Pancreas (tissue), 10 donors: ENCODE results near the gene CDRT4. TPM values are rescaled to one million over a fixed set of nuclear protein-coding genes. Genes with fewer than 3 reads are reported as not detected.
"Not testable (repeated sequence)": the region's sequence is repeated elsewhere in the genome, so short reads cannot be mapped to it uniquely, and the experiment has no call there.

Source experiments
- ATAC-seq, 4 donors: fragments of 200-7000 bp; cut with Tn5 transposase; one replicate each; pipeline versions ENCODE4 v1.8.0 to v1.9.1; 2020; ENCODE audit warnings: mild to moderate bottlenecking in 4 of 4, moderate library complexity in 4 of 4
- DNase-seq, 6 donors: peaks; one replicate each; pipeline ENCODE4 v3.0.0-alpha.2; 2020
- FAIRE-seq: peaks from 2 replicates; lab custom pipeline; 2012; peaks lifted over from hg19 to GRCh38; lab: Jason Lieb, UNC
- H3K27ac ChIP-seq, 4 donors: fragments of 200-600 bp; sonication (generic); 1 replicate in 3 of 4; 2 replicates in 1 of 4; pipeline versions ENCODE4 v1.5.0 to v1.8.0; 2020
- H3K27me3 ChIP-seq, 4 donors: fragments of 200-600 bp; one replicate each; pipeline ENCODE4 v1.8.0; 2021
- H3K36me3 ChIP-seq, 3 donors: fragments of 200-600 bp; sonication (generic) in 1 of 3; one replicate each; pipeline versions ENCODE4 v1.5.0 to v1.8.0; 2020 to 2021
- H3K4me1 ChIP-seq, 3 donors: fragments of 200-600 bp; one replicate each; pipeline ENCODE4 v1.8.0; 2021
- H3K4me3 ChIP-seq, 4 donors: fragments of 200-600 bp; sonication (generic) in 2 of 4; one replicate each; pipeline versions ENCODE4 v1.5.0 to v1.8.0; 2020 to 2021
- H3K9me3 ChIP-seq, 4 donors: fragments of 200-600 bp; one replicate each; pipeline ENCODE4 v1.8.0; 2021
- CTCF ChIP-seq, 4 donors: fragments of 200-600 bp; sonication (generic) in 3 of 4; IDR thresholded peaks; one replicate each; pipeline versions ENCODE4 v1.5.0 to v1.8.0; 2021; ENCODE audit warnings: antibody characterized with exemption in 4 of 4
- WGBS, 2 donors: extraction: QIAGEN DNeasy Blood & Tissue Kit; methylation state at CpG; one replicate each; pipeline ENCODE4 v1.1.7; 2013; 5-methylcytosine and 5-hydroxymethylcytosine counted together
- intact Hi-C, 3 donors: fragments of 100-400 bp; cut with DNase I; formaldehyde crosslinking; loops; one replicate each; pipeline versions ENCODE4 v1.11.1 to v1.14.2; 2022
- polyA plus RNA-seq, 2 donors: library from polyadenylated mRNA; stranded (reverse); fragments of 200-250 nt; gene quantifications; one replicate each; pipeline ENCODE4 v1.2.3, GENCODE V29; 2013
- total RNA-seq, 6 donors: library from RNA; stranded (reverse); fragmentation: NEBNext Ultra II Directional in 4 of 6; extraction: Animal tissue kit (Norgen Biotek cat#: 25700) in 4 of 6; gene quantifications; one replicate each; pipeline versions ENCODE4 v1.2.1 to v1.2.4, GENCODE V29; 2021 to 2023
- donor health status: healthy with polysubstance abuse.
- donor health status: DM: no; HTN: no; CAD: no; lungs with moderate emphysema.
- donor health status: DM: no; HTN: no; CAD: no.
- donor health status: control.
- donor health status: control.
- donor health status: Bipolar disorder and iron deficiency.
- donor health status: DM: yes; HTN: yes; CAD: no.
- donor health status: DM: no; HTN: no; CAD: no.
- donor health status: DM: no; HTN: no; CAD: no.
- donor health status: DM: yes; HTN: yes; CAD: no.

CDRT4 gene
- total and polyA plus RNA-seq, 8 donors = 1.8 to 31.6 (median 6.9) TPM

GRCh38 chr17:15446036-15446435 is 21.4 kb downstream of the CDRT4 start:
- 84 to 85% methylated on average over 10 of the region's 10 CpGs for WGBS, 2 donors

GRCh38 chr17:15444805-15445204 is 22.6 kb downstream of the CDRT4 start:
- WGBS, 2 donors = 69 to 76% methylated on average over 4 of the region's 4 CpGs
- no peaks in the 10 kb centered on the region for H3K27me3 ChIP-seq
- H3K27ac ChIP-seq = no peak overlapping the region
- no peak overlapping the region for H3K4me3 ChIP-seq
- H3K36me3 ChIP-seq = no peaks in the 10 kb centered on the region
- H3K4me1 ChIP-seq = peaks cover 0 to 4% (median 0%) of the 10 kb centered on the region in 3 donors
- FAIRE-seq (no peak), ATAC-seq (no peak), DNase-seq (no peak)
- TF ChIP-seq CTCF (IDR thresholded peaks at IDR 0.05) = no peak
- H3K9me3 ChIP-seq = no peaks in the 10 kb centered on the region
- intact Hi-C loops = no loop called here

More at GRCh38 chr17:15446036-15446435, 21.4 kb downstream of the CDRT4 start:
- H3K4me3 ChIP-seq = no peak overlapping the region
- ATAC-seq (no peak), FAIRE-seq (no peak), DNase-seq (no peak)
- H3K4me1 ChIP-seq = peaks cover 0 to 4% (median 0%) of the 10 kb centered on the region in 3 donors
- H3K27me3 ChIP-seq = no peaks in the 10 kb centered on the region
- no peaks in the 10 kb centered on the region for H3K9me3 ChIP-seq
- H3K36me3 ChIP-seq = no peaks in the 10 kb centered on the region
- intact Hi-C loops = no loop called here
- TF ChIP-seq CTCF (IDR thresholded peaks at IDR 0.05) = no peak
- no peak overlapping the region for H3K27ac ChIP-seq

- H3K27me3 ChIP-seq = no peaks in the 10 kb centered on the region
- no peak overlapping the region for H3K4me3 ChIP-seq
- FAIRE-seq (no peak), DNase-seq (no peak), ATAC-seq (no peak)
- intact Hi-C loops = no loop called here
- H3K27ac ChIP-seq = no peak overlapping the region
- no peaks in the 10 kb centered on the region for H3K4me1 ChIP-seq
- WGBS, 2 donors = 97% methylated on average over 13 of the region's 13 CpGs
- no peaks in the 10 kb centered on the region for H3K9me3 ChIP-seq
- no peak for TF ChIP-seq CTCF (IDR thresholded peaks at IDR 0.05)
- H3K36me3 ChIP-seq = no peaks in the 10 kb centered on the region
Measured at GRCh38 chr17:15442311-15443180, 24.9 kb downstream of the CDRT4 start.

GRCh38 chr17:15441315-15441714 is 26.1 kb downstream of the CDRT4 start:
- Histone ChIP-seq H3K4me1 (no peaks in the 10 kb centered on the region), H3K27me3 (no peaks in the 10 kb centered on the region), H3K4me3 (no peak overlapping the region), H3K27ac (no peak overlapping the region), H3K9me3 (no peaks in the 10 kb centered on the region), H3K36me3 (no peaks in the 10 kb centered on the region)
- intact Hi-C loops = no loop called here
- DNase-seq = no peak
- no peak for FAIRE-seq
- TF ChIP-seq CTCF (IDR thresholded peaks at IDR 0.05) = no peak
- WGBS, 2 donors = 76 to 79% methylated on average over 4 of the region's 4 CpGs
- ATAC-seq = no peak

GRCh38 chr17:15440347-15440746 is 27.1 kb downstream of the CDRT4 start:
- no peak overlapping the region for H3K27ac ChIP-seq
- DNase-seq (no peak), FAIRE-seq (no peak), ATAC-seq (peak in 1 of 4 donors; percentile 50)
- no peak for TF ChIP-seq CTCF (IDR thresholded peaks at IDR 0.05)
- no peak overlapping the region for H3K4me3 ChIP-seq
- 88 to 91% methylated on average over 3 of the region's 3 CpGs for WGBS, 2 donors
- no peaks in the 10 kb centered on the region for H3K9me3 ChIP-seq
- no peaks in the 10 kb centered on the region for H3K27me3 ChIP-seq
- no peaks in the 10 kb centered on the region for H3K36me3 ChIP-seq
- intact Hi-C loops = no loop called here
- H3K4me1 ChIP-seq = no peaks in the 10 kb centered on the region

GRCh38 chr17:15439205-15439985 is 28.0 kb downstream of the CDRT4 start:
- WGBS, 2 donors = 82 to 94% methylated on average over 8 of the region's 8 CpGs
- H3K9me3 ChIP-seq, H3K27ac ChIP-seq, H3K36me3 ChIP-seq, H3K4me3 ChIP-seq, H3K4me1 ChIP-seq, DNase-seq, intact Hi-C loops, H3K27me3 ChIP-seq, FAIRE-seq, ATAC-seq: not testable (repeated sequence)
